Prostate gland (tissue), 2 donors: ENCODE measurements around the gene PDK3.

Experiments used
- CTCF ChIP-seq, 4 experiments: fragments of 200-600 bp in 2 of 4; fragments of 450-650 bp in 2 of 4; sonication (generic) in 2 of 4; IDR thresholded peaks; 1 replicate in 3 of 4; 2 replicates in 1 of 4; pipeline ENCODE4 v1.5.1; 2016 to 2019; ENCODE audit warnings: antibody characterized with exemption in 4 of 4, mild to moderate bottlenecking in 2 of 4, moderate library complexity in 2 of 4
- POLR2A ChIP-seq: fragments of 450-650 bp; IDR thresholded peaks from one replicate; pipeline ENCODE4 v1.6.1; 2016; ENCODE audit warnings: antibody characterized with exemption, mild to moderate bottlenecking
- POLR2AphosphoS5 ChIP-seq: sonication (generic); formaldehyde crosslinking; IDR thresholded peaks from one replicate; pipeline ENCODE4 v1.6.1; 2017; ENCODE audit warnings: antibody characterized with exemption

GRCh38 chrX:24575496-24575895, 110.4 kb downstream of the PDK3 start:
- TF ChIP-seq CTCF (IDR thresholded peaks at IDR 0.05) (no peak), POLR2A (no peak), POLR2AphosphoS5 (no peak)
